ENCODE results near the gene SPDL1.
"Not testable (repeated sequence)": the region's sequence is repeated elsewhere in the genome, so short reads cannot be mapped to it uniquely, and the experiment has no call there.

SPDL1 gene

GRCh38 chr5:169574134-169574646 lies 9.4 kb upstream of the SPDL1 start:
- no peak for DNase-seq

- no peak for DNase-seq
Observed at GRCh38 chr5:169576181-169576598, 7.4 kb upstream of the SPDL1 start.

- DNase-seq: no peak
Observed at GRCh38 chr5:169577951-169578350, 5.6 kb upstream of the SPDL1 start.

GRCh38 chr5:169580964-169581363 lies 2.6 kb upstream of the SPDL1 start:
- DNase-seq: no peak

GRCh38 chr5:169581580-169582227 lies 1.9 kb upstream of the SPDL1 start:
- DNase-seq: peak; percentile 67

GRCh38 chr5:169583101-169583423 lies 511 bp upstream of the SPDL1 start:
- no peak for DNase-seq

- no peak for DNase-seq
Observed at GRCh38 chr5:169584998-169585451, 1.5 kb downstream of the SPDL1 start.

GRCh38 chr5:169590602-169591001 lies 7.0 kb downstream of the SPDL1 start:
- DNase-seq: no peak

- DNase-seq: no peak
Observed at GRCh38 chr5:169591636-169592035, 8.1 kb downstream of the SPDL1 start.

GRCh38 chr5:169592937-169593650 lies 9.5 kb downstream of the SPDL1 start:
- DNase-seq: no peak

- DNase-seq: no peak
Observed at GRCh38 chr5:169595172-169595820, 11.7 kb downstream of the SPDL1 start.

- DNase-seq: no peak
Observed at GRCh38 chr5:169599451-169599850, 15.9 kb downstream of the SPDL1 start.

- DNase-seq: no peak
Observed at GRCh38 chr5:169602535-169602934, 19.0 kb downstream of the SPDL1 start.

GRCh38 chr5:169606279-169606678 lies 22.7 kb downstream of the SPDL1 start:
- DNase-seq: no peak

GRCh38 chr5:169607882-169608281 lies 24.3 kb downstream of the SPDL1 start:
- no peak for DNase-seq

GRCh38 chr5:169609716-169610115 lies 26.1 kb downstream of the SPDL1 start:
- no peak for DNase-seq

GRCh38 chr5:169610606-169611005 lies 27.0 kb downstream of the SPDL1 start:
- no peak for DNase-seq

- no peak for DNase-seq
Observed at GRCh38 chr5:169615561-169615960, 32.0 kb downstream of the SPDL1 start.

GRCh38 chr5:169624307-169624706 lies 40.7 kb downstream of the SPDL1 start:
- not testable (repeated sequence) for DNase-seq

GRCh38 chr5:169626779-169627178 lies 43.2 kb downstream of the SPDL1 start:
- no peak for DNase-seq

- DNase-seq: no peak
Observed at GRCh38 chr5:169627551-169627950, 44.0 kb downstream of the SPDL1 start.

GRCh38 chr5:169628892-169629291 lies 45.3 kb downstream of the SPDL1 start:
- no peak for DNase-seq

- no peak for DNase-seq
Observed at GRCh38 chr5:169629847-169630548, 46.4 kb downstream of the SPDL1 start.

Measured in CD4-positive, alpha-beta T cell treated with Interleukin-12 subunit alpha and Interleukin-12 subunit beta, for 1 hour (primary cell).